K562 (cell line): ENCODE results near the gene C1orf105. TPM values are rescaled to one million over a fixed set of nuclear protein-coding genes. Genes with fewer than 3 reads are reported as not detected.

Experiments used
- E4F1 ChIP-seq: fragments of 250-450 bp; sonication (Bioruptor Pico); IDR thresholded peaks from 2 replicates; pipeline ENCODE4 v1.5.0; 2021; ENCODE audit warnings: mild to moderate bottlenecking, borderline replicate concordance
- EGR1 ChIP-seq: fragments of 450-650 bp; conservative IDR thresholded peaks from 2 replicates; pipeline ENCODE4 v1.6.1; 2017; ENCODE audit warnings: mild to moderate bottlenecking
- ELF1 ChIP-seq: fragments of 200-800 bp; sonication (Bioruptor generic); IDR thresholded peaks from 2 replicates; pipeline ENCODE4 v1.6.1; 2016; ENCODE audit warnings: missing genetic modification characterization, missing compliant biosample characterization
- ETV5 ChIP-seq: sonication (generic); formaldehyde crosslinking; IDR thresholded peaks from 2 replicates; pipeline ENCODE4 v1.4.0; 2020; ENCODE audit warnings: low read depth, mild to moderate bottlenecking, missing genetic modification reagents
- GATAD2B ChIP-seq: fragments of 450-650 bp; IDR thresholded peaks from 2 replicates; pipeline ENCODE4 v1.6.1; 2017; ENCODE audit warnings: mild to moderate bottlenecking, borderline replicate concordance
- NBN ChIP-seq: fragments of 450-650 bp; IDR thresholded peaks from 2 replicates; pipeline ENCODE4 v1.6.1; 2016; ENCODE audit warnings: low read depth, mild to moderate bottlenecking
- PHB ChIP-seq: fragments of 250-450 bp; sonication (Bioruptor Pico); IDR thresholded peaks from 2 replicates; pipeline ENCODE4 v1.5.0; 2021
- PHTF2 ChIP-seq: fragments of 250-450 bp; sonication (Bioruptor Pico); IDR thresholded peaks from 2 replicates; pipeline ENCODE4 v1.5.0; 2021; ENCODE audit warnings: mild to moderate bottlenecking
- RB1 ChIP-seq: fragments of 450-650 bp; IDR thresholded peaks from 2 replicates; pipeline ENCODE4 v1.6.1; 2017; ENCODE audit warnings: low read depth, mild to moderate bottlenecking
- RUNX1 ChIP-seq: sonication (generic); IDR thresholded peaks from 2 replicates; pipeline ENCODE4 v1.6.1; 2016; ENCODE audit warnings: antibody characterized with exemption, low read depth
- SAFB2 ChIP-seq: fragments of 200-400 bp; formaldehyde crosslinking; IDR thresholded peaks from 2 replicates; pipeline ENCODE4 v1.6.1; 2018; ENCODE audit warnings: borderline replicate concordance, low read length, low read depth, moderate library complexity; ENCODE audit not compliant: severe bottlenecking
- SNRNP70 ChIP-seq: fragments of 200-400 bp; formaldehyde crosslinking; optimal IDR thresholded peaks from 2 replicates; pipeline ENCODE3; 2017; ENCODE audit warnings: low read depth, low read length
- SRSF7 ChIP-seq: fragments of 200-400 bp; formaldehyde crosslinking; optimal IDR thresholded peaks from 2 replicates; pipeline ENCODE3; 2017; ENCODE audit warnings: mild to moderate bottlenecking, low read depth, low read length
- STAT6 ChIP-seq: sonication (generic); formaldehyde crosslinking; IDR thresholded peaks from 2 replicates; pipeline ENCODE4 v1.8.1; 2023; ENCODE audit warnings: mild to moderate bottlenecking, missing genetic modification reagents
- TAF15 ChIP-seq: fragments of 200-400 bp; formaldehyde crosslinking; IDR thresholded peaks from 2 replicates; pipeline ENCODE4 v1.6.1; 2017; ENCODE audit warnings: mild to moderate bottlenecking, low read depth, low read length, moderate library complexity
- TEAD4 ChIP-seq, 2 experiments: sonication (generic) in 1 of 2; formaldehyde crosslinking in 1 of 2; IDR thresholded peaks; 2 replicates each; pipeline versions ENCODE4 v1.6.1 to v1.8.0; 2012 to 2022; ENCODE audit warnings: borderline replicate concordance in 1 of 2, inconsistent platforms in 1 of 2, low read length in 1 of 2, mild to moderate bottlenecking in 1 of 2, missing genetic modification reagents in 1 of 2
- TRIM24 ChIP-seq, 2 experiments: fragments of 450-650 bp; IDR thresholded peaks; 2 replicates each; pipeline ENCODE4 v1.6.1; 2016
- XRCC4 ChIP-seq: IDR thresholded peaks from one replicate; pipeline ENCODE4 v1.6.1; 2011; ENCODE audit not compliant: insufficient read depth, insufficient read length; ENCODE audit errors: extremely low read depth
- ZBTB33 ChIP-seq: sonication (generic); formaldehyde crosslinking; IDR thresholded peaks from 2 replicates; pipeline ENCODE4 v1.8.1; 2023; ENCODE audit warnings: mild to moderate bottlenecking, missing genetic modification reagents
- ZNF140 ChIP-seq: fragments of 250-450 bp; sonication (Bioruptor Pico); IDR thresholded peaks from 2 replicates; pipeline ENCODE4 v1.8.0; 2021; ENCODE audit warnings: moderate library complexity, mild to moderate bottlenecking, inconsistent platforms
- ZNF316 ChIP-seq: fragments of 450-650 bp; IDR thresholded peaks from 2 replicates; pipeline ENCODE4 v1.6.1; 2016
- ZNF511 ChIP-seq: sonication (generic); formaldehyde crosslinking; IDR thresholded peaks from 2 replicates; pipeline ENCODE4 v1.8.0; 2022; ENCODE audit warnings: mild to moderate bottlenecking, missing genetic modification reagents
- ZNF75A ChIP-seq: fragments of 450-650 bp; formaldehyde crosslinking; IDR thresholded peaks from 2 replicates; pipeline ENCODE4 v1.4.0; 2020; ENCODE audit warnings: mild to moderate bottlenecking
- polyA plus RNA-seq, 8 experiments: library from polyadenylated mRNA; depleted of rRNA in 4 of 8; stranded (reverse) in 5 of 8; unstranded in 3 of 8; fragments of >200 nt; fragmentation: Nextera tagmentation in 2 of 8; fragmentation: Illumina TruSeq in 1 of 8; extraction: Ambion mirVana in 2 of 8; extraction: Trizol in 1 of 8; gene quantifications; 2 replicates each; pipeline versions ENCODE4 v1.2.1 to v1.2.3, GENCODE V29; 2011 to 2014; ENCODE audit warnings: inconsistent platforms in 1 of 8, missing spikeins in 1 of 8
- total RNA-seq, 7 experiments: library from RNA; depleted of rRNA in 6 of 7; stranded (reverse); fragments of >200 nt in 6 of 7; fragmentation: Illumina TruSeq in 2 of 7; extraction: Trizol in 2 of 7; gene quantifications; 2 replicates each; pipeline versions ENCODE4 v1.2.1 to v1.2.3, GENCODE V29; 2011 to 2021; ENCODE audit warnings: low replicate concordance in 1 of 7

C1orf105 gene
- total and polyA plus RNA-seq, 9 of the 15 experiments (the other 6 are each of a cell fraction or from before 2014, with no cell fraction given), result 0.08 TPM; not detected in 8

- TF ChIP-seq ZBTB33 (CRISPR knock-in tag), result no peak
- no peak for TF ChIP-seq GATAD2B
- no peak for TF ChIP-seq EGR1
- no peak for TF ChIP-seq ZNF75A
- no peak for TF ChIP-seq ZNF140 (CRISPR knock-in tag)
- TF ChIP-seq PHTF2, result no peak
- no peak for TF ChIP-seq TRIM24 (IDR thresholded peaks at IDR 0.05)
- TF ChIP-seq TAF15, result no peak
- TF ChIP-seq STAT6 (CRISPR knock-in tag), result no peak
- TF ChIP-seq ZNF316, result no peak
- no peak for TF ChIP-seq ZNF511 (CRISPR knock-in tag)
- no peak for TF ChIP-seq SNRNP70
- TF ChIP-seq SRSF7, result no peak
- TF ChIP-seq SAFB2, result no peak
- TF ChIP-seq ETV5 (CRISPR knock-in tag), result 0 out of 2 replicates have a peak, but pooled peaks have one; percentile 28
- no peak for TF ChIP-seq E4F1 (CRISPR knock-in tag)
- TF ChIP-seq NBN, result no peak
- no peak for TF ChIP-seq ELF1
- TF ChIP-seq RUNX1, result no peak
- no peak for TF ChIP-seq RB1
- TF ChIP-seq XRCC4, result no peak
- peak; percentile 26; the same call in 1 of the 2 replicates for TF ChIP-seq TEAD4 (IDR thresholded peaks at IDR 0.05; ENCODE audit: low read length)
- TF ChIP-seq TEAD4 (CRISPR knock-in tag; IDR thresholded peaks at IDR 0.05; ENCODE audit: borderline replicate concordance), result no peak
- TF ChIP-seq PHB, result no peak
Measured at GRCh38 chr1:172473302-172473701, 52.8 kb downstream of the C1orf105 start (continued).
